GM21528 (cell line): ENCODE measurements around the gene TMEM8B.

Source experiments
- ATAC-seq: cut with Tn5 transposase; IDR thresholded peaks from one replicate; pipeline ENCODE4 v1.9.1; 2021; ENCODE audit warnings: mild to moderate bottlenecking, moderate library complexity; ENCODE audit not compliant: unreplicated experiment, low FRiP score

The TMEM8B gene

DNA sequence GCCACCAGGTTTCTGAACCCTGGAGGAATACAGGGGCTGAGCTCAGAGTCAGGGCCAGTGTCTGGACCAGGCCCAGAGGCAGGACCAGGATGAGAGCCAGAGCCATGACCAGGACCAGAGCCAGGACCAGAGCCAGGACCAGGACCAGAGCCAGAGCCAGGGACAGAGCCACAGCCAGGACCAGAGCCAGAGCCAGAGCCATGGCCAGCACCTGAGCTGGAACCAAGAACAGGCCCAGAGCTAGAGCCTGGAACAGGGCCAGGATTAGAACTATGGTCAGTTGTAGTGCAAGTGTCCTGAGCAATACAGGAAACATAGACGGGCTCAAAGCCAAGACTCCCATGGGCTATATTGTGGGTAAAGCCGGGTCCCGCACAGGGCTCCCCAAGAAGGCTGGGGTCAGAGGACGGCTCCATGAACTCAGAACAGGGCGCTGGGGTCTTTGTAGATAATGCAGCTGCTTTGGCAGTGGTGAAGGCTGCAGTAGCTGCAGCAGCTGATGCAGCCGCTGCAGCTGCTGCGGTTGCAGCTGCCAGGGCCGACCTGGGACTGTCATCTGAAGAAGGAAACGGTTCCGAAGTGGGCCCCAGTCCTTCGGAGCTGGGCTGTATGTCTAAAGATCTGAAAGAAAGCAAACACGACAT lies 17.5 kb upstream of the TMEM8B start:
- no peak for ATAC-seq

DNA sequence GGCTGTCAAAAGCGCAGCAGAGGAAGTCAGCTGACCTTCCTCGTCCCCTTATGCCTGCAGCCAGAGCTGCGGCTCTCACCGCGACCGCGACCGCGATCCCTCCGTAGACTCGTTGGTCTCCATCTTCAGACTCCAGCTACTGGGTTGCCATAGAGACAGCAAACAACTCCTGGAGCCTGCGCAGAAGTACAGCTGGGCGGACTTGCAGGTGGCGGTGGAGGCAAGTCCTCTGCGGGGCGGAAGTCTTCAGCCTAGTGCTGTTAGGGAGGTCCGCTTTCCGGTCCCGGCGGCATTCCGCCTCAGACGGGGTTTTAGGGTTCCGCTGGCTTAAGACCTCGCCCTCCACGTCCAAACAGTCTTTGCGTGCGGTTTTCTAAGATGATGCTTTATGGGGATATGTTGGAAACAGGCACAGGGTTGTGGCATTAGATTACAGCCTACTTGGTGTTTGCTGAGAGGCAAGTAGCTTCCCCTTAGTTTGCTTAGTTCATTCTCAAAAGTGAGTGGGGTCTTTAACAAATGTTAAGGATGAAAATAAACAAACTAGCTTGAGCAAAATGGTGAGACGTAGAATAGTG lies 16.9 kb upstream of the TMEM8B start, which contains the start of gene SPAG8:
SPAG8 (minus strand) TSS at position 238 of the 578 bp plus-strand sequence; CDS start at position 123, 115 bp downstream.
- ATAC-seq, result peak; percentile 57

DNA sequence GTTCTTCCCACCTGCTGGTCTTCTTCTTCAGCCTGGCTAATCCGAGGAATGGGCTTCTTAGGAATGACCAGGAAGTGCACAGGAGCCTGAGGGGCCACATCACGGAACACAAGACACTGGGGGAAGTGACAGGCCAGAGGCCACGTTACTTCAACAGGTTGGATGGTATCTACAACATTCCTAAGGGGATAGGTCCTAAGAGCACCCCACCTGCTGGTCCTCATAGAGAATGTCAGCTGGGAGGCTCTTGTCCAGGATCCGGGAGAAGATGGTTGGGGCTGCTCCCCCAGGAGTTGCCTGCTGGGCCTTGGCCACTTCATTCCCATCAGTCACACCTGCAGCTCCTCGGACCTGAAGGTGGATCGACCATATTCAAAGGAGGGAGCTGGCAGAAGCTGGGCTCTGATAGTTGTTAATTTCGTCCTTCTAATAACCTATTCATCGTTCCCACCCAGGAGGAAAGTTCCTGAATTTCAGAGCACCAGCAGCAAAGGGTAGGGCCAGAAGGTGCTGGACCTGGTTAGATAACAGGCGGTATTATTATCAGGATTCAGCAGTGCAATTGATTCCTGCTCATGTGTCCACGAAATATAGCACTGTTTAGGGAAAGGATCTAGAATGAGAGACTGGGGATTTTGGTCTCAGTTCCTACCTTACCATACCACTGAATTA lies 15.5 kb upstream of the TMEM8B start:
- no peak for ATAC-seq

DNA sequence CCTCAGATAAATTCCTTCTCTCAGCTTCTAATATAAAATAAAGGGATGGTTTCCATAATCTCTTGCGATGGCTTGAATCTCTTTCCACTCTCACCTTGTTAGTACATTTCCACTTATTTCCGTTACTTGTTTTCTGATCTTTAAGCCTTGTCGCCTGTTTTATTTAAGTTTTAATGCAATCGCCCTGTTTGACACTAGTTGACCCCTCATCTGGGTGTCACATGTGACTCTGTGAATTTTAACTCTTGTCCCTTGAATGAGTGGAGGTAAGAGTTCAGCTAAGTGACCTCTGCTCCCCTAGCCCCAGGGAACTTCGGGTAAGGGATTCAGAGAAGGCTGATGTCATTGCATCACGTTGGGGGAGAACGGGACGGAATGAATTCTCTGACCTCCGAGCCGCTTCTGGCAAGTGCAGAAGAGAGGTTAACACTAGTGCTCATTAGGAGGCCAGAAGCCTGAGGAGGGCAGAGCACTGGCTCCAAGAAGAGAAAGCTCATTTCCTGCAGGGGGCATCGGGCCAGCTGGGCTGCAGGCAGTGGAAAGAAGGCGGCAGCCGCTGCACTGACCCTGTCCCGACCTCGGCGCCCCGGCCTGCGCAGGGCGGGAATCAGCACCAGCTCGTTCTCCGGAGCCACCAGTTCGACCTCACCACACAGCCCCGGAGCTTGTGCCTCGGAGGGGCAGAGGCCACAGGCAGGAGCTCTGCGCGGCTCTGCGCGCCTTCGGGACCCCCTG lies 14.8 kb upstream of the TMEM8B start:
- ATAC-seq, result peak; percentile 26

DNA sequence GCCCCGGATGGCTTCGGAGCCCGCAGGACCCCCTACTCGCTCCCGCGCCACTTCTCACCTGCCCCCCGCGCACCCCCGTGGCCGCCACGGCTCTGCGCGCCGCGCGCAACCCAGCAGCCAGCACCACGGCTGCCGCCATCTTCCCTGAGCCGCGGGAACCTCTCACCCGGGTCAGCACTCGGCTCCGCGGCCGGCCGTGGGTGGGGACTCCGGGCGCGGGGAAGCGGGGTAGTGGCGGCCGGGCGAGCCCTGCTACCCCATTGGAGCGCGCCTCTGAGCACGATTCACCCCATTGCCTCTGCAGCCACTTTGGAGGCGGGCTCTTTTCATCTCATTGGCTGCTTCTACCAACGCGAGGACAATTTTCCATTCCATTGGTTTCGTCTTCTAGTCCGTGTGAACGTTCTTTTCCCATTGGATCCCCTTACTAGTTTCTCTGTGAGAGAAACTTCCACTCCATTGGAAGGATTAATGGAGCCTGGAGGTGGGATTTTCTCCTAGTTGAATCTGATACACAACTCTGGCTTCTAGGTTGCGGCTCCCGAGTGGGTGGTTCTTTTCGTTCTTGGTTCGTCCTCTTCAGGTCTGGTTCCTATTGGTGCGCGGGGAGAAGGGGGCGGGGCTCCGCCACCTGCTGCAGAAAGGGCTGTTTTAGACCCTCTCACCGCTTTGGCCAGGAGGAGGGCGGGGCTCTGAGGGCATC lies 14.0 kb upstream of the TMEM8B start, which contains the start of gene HINT2:
HINT2 (minus strand) TSS at position 202 of the 703 bp plus-strand sequence; CDS start at position 139, 63 bp downstream.
- peak; percentile 78 for ATAC-seq

DNA sequence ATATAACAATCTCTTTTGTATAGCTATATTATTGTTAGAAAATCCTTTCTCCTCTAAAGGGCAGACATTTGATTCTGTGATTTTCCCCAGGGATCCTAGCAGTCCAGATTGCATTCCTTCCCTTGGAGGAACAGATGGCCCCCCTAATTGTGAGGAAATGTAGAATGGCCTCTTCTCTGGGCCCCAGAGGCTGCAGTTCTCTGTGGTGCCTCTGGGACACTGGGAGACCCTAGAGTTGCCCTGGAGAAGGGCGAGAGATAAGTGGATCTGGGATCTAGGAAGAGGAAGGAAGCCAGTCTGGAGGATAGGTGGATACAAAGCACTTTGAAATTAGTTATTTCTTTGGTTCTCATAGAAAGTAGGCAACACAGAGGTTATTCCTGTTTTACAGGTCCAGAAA lies 12.3 kb upstream of the TMEM8B start:
- no peak for ATAC-seq

DNA sequence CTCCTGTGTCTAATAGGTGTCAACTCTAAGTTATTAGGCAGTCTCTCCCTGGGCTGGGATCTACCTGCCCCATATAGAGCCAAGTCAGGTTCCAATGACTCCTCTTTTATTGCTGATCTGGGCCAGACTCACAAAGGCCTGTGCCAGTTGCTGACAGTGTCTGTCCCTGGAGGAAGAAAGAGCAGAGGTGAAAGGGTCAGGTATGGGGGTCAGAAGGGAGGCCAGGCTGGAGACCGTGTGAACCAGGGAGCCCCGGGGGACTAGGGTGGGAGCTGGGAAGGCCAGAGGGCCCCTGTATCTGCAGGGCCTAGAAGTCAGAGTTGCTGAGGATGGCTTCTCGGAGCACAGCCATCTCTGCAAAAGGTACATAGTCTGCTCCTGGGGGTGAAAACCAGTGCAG lies 10.7 kb upstream of the TMEM8B start:
- ATAC-seq, result no peak

DNA sequence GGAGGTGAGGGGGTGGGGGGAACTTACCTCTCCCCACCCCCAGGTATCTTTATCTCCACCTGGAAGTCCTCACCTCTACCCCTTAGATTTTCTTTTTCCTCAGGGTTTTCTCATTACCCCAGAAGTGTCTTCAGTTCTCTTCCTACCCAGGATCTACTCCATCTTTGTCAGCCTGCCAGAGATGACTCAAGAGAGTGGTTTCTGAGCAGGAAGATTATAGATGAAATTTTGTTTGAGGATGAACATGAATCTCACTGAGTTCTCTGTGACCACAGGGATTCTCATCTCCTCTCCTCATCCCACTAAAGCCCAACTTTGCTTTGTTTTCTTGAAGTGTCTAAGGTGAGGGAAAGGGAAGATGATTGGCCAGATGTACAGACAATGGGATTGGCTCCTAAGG lies 9.0 kb upstream of the TMEM8B start:
- ATAC-seq, result no peak

DNA sequence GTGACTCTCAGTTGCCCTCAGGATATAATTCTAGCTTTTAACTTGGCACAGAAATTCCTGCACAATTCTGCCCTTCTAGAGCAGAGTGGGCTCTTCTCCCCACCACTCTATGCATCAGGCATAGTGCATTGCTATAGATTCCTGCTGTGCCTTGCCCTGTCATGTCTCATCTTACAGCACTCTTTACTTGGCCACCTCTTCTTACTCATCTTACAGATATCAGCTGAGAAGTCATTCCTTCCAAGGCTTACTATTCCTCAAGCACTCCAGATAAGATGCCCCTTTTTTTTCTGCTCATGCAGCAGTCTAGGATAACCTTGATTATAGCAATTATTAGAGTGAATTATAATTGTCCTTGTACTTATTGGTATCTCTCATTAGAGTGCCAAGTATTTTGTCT lies 6.1 kb upstream of the TMEM8B start:
- no peak for ATAC-seq

DNA sequence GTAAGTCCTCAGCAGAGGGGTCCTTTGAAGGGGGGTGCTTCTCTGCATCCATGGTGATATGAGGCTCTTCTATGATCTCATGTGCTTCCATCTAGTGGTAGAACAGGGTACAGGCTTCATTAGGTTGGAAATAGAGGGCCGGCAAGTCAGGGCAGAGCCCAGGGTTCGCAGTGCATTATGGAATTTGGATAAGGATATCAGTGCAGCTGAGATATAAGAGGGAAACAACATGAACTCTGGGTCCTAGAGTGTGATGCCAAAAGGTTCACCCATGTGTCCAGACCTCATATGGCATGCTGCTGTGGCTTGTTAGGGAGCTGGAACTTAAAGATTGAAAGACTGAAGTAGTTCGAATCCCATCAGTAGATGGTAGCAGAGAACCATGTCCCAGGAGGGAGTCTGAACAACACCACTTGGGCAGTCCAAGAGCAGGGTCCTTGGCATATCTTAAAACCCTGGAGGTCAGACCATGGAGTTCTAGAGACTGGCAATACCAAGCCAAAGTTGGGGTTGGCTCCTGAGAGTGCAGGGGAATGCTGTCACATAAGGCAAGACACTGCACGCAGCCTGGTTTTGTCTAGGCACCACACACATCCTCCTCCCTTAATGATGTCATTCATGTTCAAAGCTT lies 2.8 kb upstream of the TMEM8B start:
- ATAC-seq, result no peak

DNA sequence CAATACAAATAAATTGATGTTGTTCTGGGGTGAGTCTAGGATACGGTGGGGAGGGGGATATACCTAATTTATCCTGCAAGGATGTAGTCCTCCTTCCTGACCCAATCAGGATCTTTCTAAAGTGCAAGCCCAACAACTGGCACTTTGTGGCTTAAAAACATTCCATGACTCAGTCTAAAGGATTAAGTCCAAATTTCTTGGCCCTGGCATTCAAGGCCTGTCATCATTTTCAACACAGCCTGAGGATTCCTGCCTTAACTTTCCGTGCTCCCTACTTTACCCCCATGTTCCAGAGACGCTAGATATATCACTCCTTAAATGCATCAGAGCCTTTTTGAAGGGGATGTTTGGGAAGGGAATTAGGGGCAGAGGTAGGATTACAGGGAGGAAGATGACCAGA lies 1.5 kb upstream of the TMEM8B start:
- no peak for ATAC-seq

DNA sequence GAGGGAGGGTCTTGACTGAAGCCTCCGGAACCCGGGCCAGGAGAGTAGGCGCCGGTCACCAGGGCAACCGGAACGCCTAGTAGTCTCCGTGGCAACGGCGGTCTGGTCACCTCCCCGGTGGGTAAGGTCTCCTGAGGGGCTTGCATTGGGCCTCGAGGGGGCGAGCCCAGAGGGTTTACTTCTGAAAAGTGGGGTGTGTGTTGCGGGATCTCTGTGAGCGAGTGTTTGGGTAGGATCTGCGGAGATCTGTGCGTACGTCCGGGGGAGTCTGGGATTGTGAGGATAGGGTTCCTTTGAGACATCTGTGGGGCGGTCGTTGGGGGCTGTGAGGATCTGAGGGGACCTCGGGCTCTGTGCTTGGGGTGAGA lies 328 bp upstream of the TMEM8B start, which contains the start of gene FAM221B:
FAM221B (minus strand) TSS at position 17 of the 368 bp plus-strand sequence. CDS start 2,571 bp downstream, outside the sequence.
- peak; percentile 7 for ATAC-seq

DNA sequence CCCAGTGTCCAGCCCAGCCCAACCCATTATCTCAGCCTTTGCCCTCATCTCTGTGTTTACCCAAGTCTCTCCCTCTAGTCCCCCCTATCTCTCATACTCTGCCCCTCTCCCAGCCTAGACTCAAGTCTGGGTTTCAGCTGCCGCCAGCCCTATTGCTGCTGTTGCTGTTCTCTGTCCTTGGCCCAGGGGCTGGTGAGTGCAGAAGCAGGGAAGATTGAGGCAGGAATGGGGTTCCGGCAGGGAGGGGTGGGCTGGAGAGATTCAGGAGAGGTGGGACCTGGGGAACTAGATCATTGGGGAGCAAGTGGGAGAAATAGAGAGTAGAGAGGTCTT lies 702 bp downstream of the TMEM8B start:
- ATAC-seq, result no peak

DNA sequence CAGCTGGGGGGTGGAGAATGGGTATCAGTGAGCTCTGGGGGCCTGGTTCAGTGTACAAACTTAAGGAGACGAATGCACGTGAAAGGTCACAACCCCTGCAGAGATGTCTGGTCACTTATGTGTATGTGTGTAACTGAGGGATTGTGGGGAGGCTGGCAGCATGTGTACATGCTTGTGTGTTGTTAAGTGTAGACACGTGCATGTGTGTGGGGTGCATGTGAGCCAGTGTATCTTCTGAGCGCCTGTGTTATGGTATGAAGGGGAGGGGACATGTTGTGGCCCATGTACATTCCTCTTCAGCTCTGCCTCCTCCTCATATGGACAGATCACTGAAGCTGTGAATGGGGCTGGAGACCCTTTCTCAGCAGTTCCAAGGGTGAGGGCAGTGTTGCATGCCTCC lies 2.0 kb downstream of the TMEM8B start:
- no peak for ATAC-seq

DNA sequence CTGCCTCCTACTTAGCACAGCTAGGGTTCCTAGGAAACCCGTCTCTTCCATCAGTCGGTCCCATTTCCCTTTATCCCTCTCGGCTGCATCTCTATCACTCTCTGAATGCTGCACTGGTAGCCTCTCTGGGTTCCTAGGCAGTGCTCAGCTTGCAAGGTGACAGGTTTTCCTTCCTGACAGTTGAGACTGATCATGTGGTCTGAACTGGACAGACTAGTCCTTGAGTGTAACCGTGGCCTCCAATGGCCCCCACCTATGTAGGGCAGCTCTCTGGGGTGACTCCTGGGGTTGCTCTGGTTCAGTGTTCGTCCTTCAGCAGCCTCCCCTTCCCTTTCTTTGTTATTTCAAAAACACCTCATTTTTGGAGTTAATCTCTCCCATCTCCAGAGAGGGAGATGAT lies 3.8 kb downstream of the TMEM8B start:
- no peak for ATAC-seq

DNA sequence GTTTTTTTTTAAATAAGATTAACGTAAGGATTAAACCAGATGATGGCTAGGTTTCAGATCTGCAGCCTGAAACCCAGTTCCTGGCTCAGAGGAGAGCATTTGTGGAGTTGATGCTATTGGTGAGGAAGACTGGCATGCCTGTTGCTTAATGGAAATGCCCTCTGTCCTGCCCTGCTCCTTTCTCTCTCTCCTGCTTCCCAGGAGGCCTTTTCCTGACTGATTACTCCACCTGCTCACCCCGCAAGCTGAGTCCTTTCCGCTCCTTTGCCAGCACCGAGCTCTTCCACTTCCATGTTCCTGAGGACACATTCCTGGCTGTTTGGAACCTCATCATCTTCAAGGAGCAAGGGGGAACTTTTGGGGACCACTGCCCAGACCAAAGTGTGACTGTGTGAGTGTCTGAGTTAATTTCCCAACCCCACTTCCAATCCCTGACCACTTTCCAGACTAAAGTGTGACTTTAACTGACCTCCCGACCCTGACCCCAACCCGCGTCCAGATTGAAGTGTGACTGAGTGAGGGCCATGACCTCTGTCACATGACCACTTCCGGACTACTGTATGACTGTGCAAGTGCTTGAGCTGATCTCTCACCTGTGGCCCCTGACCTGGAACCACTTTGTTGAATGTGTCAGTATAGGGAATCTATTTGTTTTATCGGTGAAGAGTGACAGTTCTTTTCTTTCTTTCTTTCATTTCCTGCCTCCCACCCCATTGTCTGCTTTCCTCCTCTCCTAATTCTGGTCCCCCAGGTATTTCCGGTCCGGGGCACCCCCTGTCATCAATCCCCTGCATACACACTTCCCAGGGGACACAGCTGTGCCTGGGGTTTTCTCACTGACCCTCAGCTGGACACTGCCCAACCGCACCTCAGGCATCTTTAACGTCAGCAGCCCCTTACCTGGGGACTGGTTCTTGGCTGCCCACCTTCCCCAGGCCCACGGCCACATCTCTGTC lies 5.5 kb downstream of the TMEM8B start:
- ATAC-seq, result no peak

DNA sequence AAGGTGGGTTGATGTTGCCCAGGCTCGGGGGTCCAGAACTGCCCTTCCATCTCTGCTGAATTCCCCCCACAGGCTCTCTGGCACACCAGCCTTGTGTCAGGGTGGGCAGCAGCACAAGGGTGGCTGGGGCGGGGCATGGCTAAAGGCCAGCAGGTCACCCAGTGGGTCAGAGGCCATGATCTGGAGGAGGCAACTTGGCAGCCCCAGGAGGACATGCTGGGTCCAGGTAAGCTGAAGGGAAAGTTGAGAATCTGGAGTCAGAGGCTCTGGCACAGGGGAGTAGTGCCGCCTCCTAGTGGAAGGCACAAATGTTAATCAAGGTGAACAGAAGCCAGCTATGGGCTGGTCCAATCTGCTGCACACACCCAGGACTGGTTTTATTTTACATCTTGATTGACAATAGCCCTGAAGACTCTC lies 6.2 kb downstream of the TMEM8B start:
- no peak for ATAC-seq

DNA sequence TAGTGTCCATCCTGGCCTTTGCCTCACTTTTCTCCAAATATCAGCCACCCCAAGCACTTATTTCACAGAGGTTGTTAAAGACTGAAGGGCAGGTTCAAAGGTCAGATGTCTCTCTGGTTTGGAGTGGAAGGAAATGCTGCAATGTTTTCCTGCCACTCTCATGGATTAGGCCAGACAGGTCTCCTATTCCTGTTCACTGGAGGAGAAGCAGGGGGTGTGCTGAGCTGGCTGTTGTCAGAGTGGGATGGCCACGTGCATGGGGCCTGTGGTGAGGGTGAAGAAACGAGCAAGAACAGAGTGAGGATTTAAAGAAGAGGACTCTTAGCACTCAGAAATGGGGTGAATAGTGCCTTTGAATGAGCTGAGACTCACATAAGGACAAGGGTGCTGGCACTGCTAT lies 6.7 kb downstream of the TMEM8B start:
- ATAC-seq, result no peak

DNA sequence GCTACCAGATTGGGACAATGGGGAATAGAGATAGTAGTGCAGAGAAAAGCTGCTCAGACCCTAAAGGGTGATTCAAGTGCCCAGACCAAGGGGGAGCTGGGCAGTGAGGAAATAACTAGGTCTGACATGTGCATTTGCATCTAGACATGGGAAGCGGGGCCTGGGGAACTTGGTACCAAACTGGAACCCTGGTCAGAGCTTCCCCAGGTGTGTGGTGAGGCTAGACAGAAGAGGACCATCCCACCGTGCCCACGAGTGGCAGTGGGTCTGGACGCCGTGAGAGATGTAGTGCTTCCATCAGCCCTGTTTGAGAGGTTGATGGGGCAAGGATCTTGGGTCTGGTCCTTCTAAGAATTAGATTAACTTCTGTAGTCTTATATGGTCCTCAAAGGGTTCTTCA lies 7.6 kb downstream of the TMEM8B start:
- no peak for ATAC-seq
